H1 (cell line): ENCODE measurements around the gene SPRED1. TPM values are rescaled to one million over a fixed set of nuclear protein-coding genes. Genes with fewer than 3 reads are reported as not detected.

ENCODE experiments used
- ZNF274 ChIP-seq: IDR thresholded peaks from 2 replicates; pipeline ENCODE4 v1.7.0; 2012; ENCODE audit warnings: low read length, borderline replicate concordance; ENCODE audit errors: extremely low read depth
- polyA plus RNA-seq, 7 experiments: library from polyadenylated mRNA; depleted of rRNA in 3 of 7; stranded (reverse) in 5 of 7; unstranded in 2 of 7; fragments of >200 nt in 5 of 7; fragments of 200-250 nt in 2 of 7; gene quantifications; 1 replicate in 5 of 7; 2 replicates in 1 of 7; 4 replicates in 1 of 7; pipeline versions ENCODE4 v1.2.1 to v1.2.3, GENCODE V29; 2011 to 2013; ENCODE audit warnings: missing spikeins in 2 of 7, mixed read lengths in 2 of 7
- total RNA-seq: library from RNA; stranded (reverse); fragmentation: NEBNext Ultra II Directional; extraction: Animal tissue kit (Norgen Biotek cat#: 25700); gene quantifications from 2 replicates; pipeline ENCODE4 v1.2.1, GENCODE V29; 2021

The SPRED1 gene
- total and polyA plus RNA-seq, 2 of the 8 experiments (the other 6 are each of a cell fraction or from before 2014, with no cell fraction given): 5.5 to 30.3 TPM

DNA sequence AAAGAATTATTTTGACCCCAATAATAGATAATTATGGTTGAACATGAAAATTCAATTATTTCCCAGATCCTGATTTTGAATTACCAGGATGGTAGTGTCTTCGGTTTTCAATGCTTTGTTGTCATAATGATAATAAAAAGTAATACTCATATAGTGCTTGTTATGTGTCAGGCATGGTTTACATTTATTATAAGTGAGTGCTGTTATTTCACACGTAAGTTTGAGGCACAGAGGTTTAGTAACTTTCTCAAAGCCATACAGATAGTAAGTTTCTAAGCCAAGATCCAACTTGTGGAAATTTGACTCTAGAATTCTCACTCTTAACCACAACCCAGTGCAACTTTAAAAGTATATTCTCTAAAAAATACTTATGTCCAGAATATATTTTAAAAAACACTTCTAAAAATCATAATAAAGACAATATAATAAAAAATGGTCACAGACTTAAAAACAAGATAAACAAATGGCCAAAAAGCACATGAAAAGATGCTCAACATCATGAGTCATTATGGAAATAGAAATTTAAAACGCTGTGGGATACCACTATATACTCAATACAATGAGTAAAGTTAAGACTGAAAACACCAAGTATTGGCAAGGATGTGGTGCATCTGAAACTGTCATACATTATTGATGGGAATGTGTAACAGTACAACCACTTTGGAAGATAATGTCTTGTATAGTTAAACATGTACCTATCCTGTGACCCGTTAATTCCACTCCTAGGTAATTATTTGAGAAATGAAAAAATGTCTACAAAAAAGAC, 45.2 kb downstream of the SPRED1 start (continued):
- no peak for TF ChIP-seq ZNF274
